Measurements from ENCODE around the gene ATP11B.

GRCh38 chr3:182869059-182869458 is 75.8 kb downstream of the ATP11B start:
- TF ChIP-seq EZH2 (IDR thresholded peaks at IDR 0.05; ENCODE audit: low read depth, unreplicated experiment) (no peak), CTCF (conservative IDR thresholded peaks at IDR 0.05; ENCODE audit: low read depth in 2 of 2) (no peak), POLR2AphosphoS5 (IDR thresholded peaks at IDR 0.05; ENCODE audit: low read depth) (no peak), NANOG (IDR thresholded peaks at IDR 0.05; ENCODE audit: borderline replicate concordance) (no peak), JUNB (IDR thresholded peaks at IDR 0.05; ENCODE audit: unreplicated experiment) (no peak), EZH2phosphoT487 (IDR thresholded peaks at IDR 0.05; ENCODE audit: unreplicated experiment) (no peak), REST (IDR thresholded peaks at IDR 0.05; ENCODE audit: unreplicated experiment) (no peak), CREB1 (CRISPR knock-in tag; IDR thresholded peaks at IDR 0.05; ENCODE audit: low read depth) (no peak), ZNF114 (CRISPR knock-in tag; IDR thresholded peaks at IDR 0.05) (no peak), ZNF331 (CRISPR knock-in tag; IDR thresholded peaks at IDR 0.05; ENCODE audit: low read depth) (no peak), STAT1 (IDR thresholded peaks at IDR 0.05; ENCODE audit: unreplicated experiment) (no peak), ETS1 (IDR thresholded peaks at IDR 0.05) (no peak), ZNF462 (CRISPR knock-in tag; IDR thresholded peaks at IDR 0.05) (no peak)
